Muscle of leg (tissue), 11 donors: ENCODE data around the gene MAL. TPM values are rescaled to one million over a fixed set of nuclear protein-coding genes. Genes with fewer than 3 reads are reported as not detected.

Experiments
- DNase-seq: peaks from one replicate; pipeline ENCODE4 v3.0.0; 2013
- H3K27ac ChIP-seq: one replicate; pipeline ENCODE4 v1.5.1; 2013; ENCODE audit warnings: mild to moderate bottlenecking, low read length, control low read depth
- H3K27me3 ChIP-seq: one replicate; pipeline ENCODE4 v1.6.1; 2013; ENCODE audit warnings: low read length; ENCODE audit not compliant: control insufficient read depth, insufficient read depth
- H3K36me3 ChIP-seq: one replicate; pipeline ENCODE4 v1.6.1; 2013; ENCODE audit warnings: low read length; ENCODE audit not compliant: control insufficient read depth, insufficient read depth
- H3K4me1 ChIP-seq: one replicate; pipeline ENCODE4 v1.6.1; 2013; ENCODE audit warnings: low read length; ENCODE audit not compliant: control insufficient read depth, insufficient read depth
- H3K4me3 ChIP-seq: one replicate; pipeline ENCODE4 v1.5.1; 2013; ENCODE audit warnings: low read length, control low read depth
- H3K9me3 ChIP-seq: replicated peaks from 2 replicates; pipeline ENCODE4 v1.6.1; 2013; ENCODE audit warnings: low read depth, low read length; ENCODE audit not compliant: control insufficient read depth
- WGBS: methylation state at CpG from one replicate; pipeline ENCODE4 v1.1.5; 2013; ENCODE audit warnings: missing lambda C conversion rate; ENCODE audit not compliant: insufficient coverage; 5-methylcytosine and 5-hydroxymethylcytosine counted together
- polyA plus RNA-seq, 8 donors: library from polyadenylated mRNA; unstranded; fragments of 120-200 nt; gene quantifications; one replicate each; pipeline versions ENCODE4 v1.2.1 to v1.2.3, GENCODE V29; 2013; ENCODE audit warnings: inconsistent platforms in 1 of 8, low replicate concordance in 1 of 8; ENCODE audit not compliant: insufficient read length in 8 of 8, insufficient read depth in 1 of 8
- total RNA-seq: library from RNA; stranded (reverse); fragments of 120-200 nt; gene quantifications from one replicate; pipeline ENCODE4 v1.2.4, GENCODE V29; 2013

Gene MAL
- total and polyA plus RNA-seq, 9 donors: 2.4 to 15.9 (median 3.2) TPM

- H3K4me1 ChIP-seq: peaks cover 39% of the 10 kb centered on the region
- no peaks in the 10 kb centered on the region for H3K9me3 ChIP-seq
- no peaks in the 10 kb centered on the region for H3K36me3 ChIP-seq
- peaks cover 74% of the 10 kb centered on the region for H3K27me3 ChIP-seq
- H3K27ac ChIP-seq: no peak overlapping the region
- 41% methylated on average over 11 of the region's 15 CpGs for WGBS
- DNase-seq: peak; percentile 58
- no peak overlapping the region for H3K4me3 ChIP-seq
These were observed 2.9 kb upstream of the MAL start for GRCh38 chr2:95022309-95023221.

- peaks cover 36% of the 10 kb centered on the region for H3K4me1 ChIP-seq
- no peak for DNase-seq
- WGBS: 46% methylated on average over 2 of the region's 2 CpGs
- H3K4me3 ChIP-seq: no peak overlapping the region
- no peaks in the 10 kb centered on the region for H3K36me3 ChIP-seq
- no peak overlapping the region for H3K27ac ChIP-seq
- H3K27me3 ChIP-seq: peaks cover 80% of the 10 kb centered on the region
- no peaks in the 10 kb centered on the region for H3K9me3 ChIP-seq
These were observed 2.3 kb upstream of the MAL start for GRCh38 chr2:95023222-95023597.

- 31% methylated on average over 5 of the region's 11 CpGs for WGBS
- Histone ChIP-seq H3K27me3 (peaks cover 85% of the 10 kb centered on the region), H3K27ac (no peak overlapping the region), H3K4me1 (peaks cover 33% of the 10 kb centered on the region), H3K36me3 (no peaks in the 10 kb centered on the region), H3K4me3 (no peak overlapping the region), H3K9me3 (no peaks in the 10 kb centered on the region)
- peak; percentile 33 for DNase-seq
These were observed 1.1 kb upstream of the MAL start for GRCh38 chr2:95024371-95024770.

GRCh38 chr2:95024960-95025405 lies 525 bp upstream of the MAL start:
- peaks cover 87% of the 10 kb centered on the region for H3K27me3 ChIP-seq
- peaks cover 28% of the 10 kb centered on the region for H3K4me1 ChIP-seq
- WGBS: 1% methylated on average over 28 of the region's 30 CpGs
- no peak overlapping the region for H3K4me3 ChIP-seq
- no peaks in the 10 kb centered on the region for H3K36me3 ChIP-seq
- no peak for DNase-seq
- no peak overlapping the region for H3K27ac ChIP-seq
- H3K9me3 ChIP-seq: no peaks in the 10 kb centered on the region

GRCh38 chr2:95026471-95027368 lies 1.2 kb downstream of the MAL start:
- no peak for DNase-seq
- Histone ChIP-seq H3K27ac (no peak overlapping the region), H3K4me3 (no peak overlapping the region), H3K9me3 (no peaks in the 10 kb centered on the region), H3K27me3 (peaks cover 90% of the 10 kb centered on the region), H3K36me3 (no peaks in the 10 kb centered on the region), H3K4me1 (peaks cover 28% of the 10 kb centered on the region)
- WGBS: 11% methylated on average over 32 of the region's 47 CpGs

- H3K4me3 ChIP-seq: no peak overlapping the region
- H3K9me3 ChIP-seq: no peaks in the 10 kb centered on the region
- no peaks in the 10 kb centered on the region for H3K36me3 ChIP-seq
- H3K27me3 ChIP-seq: peaks cover 90% of the 10 kb centered on the region
- whole genome bisulfite sequencing: 13% methylated on average over 3 of the region's 9 CpGs
- peaks cover 24% of the 10 kb centered on the region for H3K4me1 ChIP-seq
- H3K27ac ChIP-seq: no peak overlapping the region
- DNase-seq: no peak
These were observed 1.8 kb downstream of the MAL start for GRCh38 chr2:95027369-95027720.

- Histone ChIP-seq H3K27me3 (peaks cover 80% of the 10 kb centered on the region), H3K36me3 (no peaks in the 10 kb centered on the region), H3K27ac (no peak overlapping the region), H3K4me3 (no peak overlapping the region), H3K9me3 (no peaks in the 10 kb centered on the region), H3K4me1 (peaks cover 19% of the 10 kb centered on the region)
- no CpG with 5 or more reads among the region's 4 CpGs for WGBS
- no peak for DNase-seq
These were observed 4.4 kb downstream of the MAL start for GRCh38 chr2:95029898-95030341.

GRCh38 chr2:95030496-95030895 lies 5.0 kb downstream of the MAL start:
- Histone ChIP-seq H3K4me1 (peaks cover 15% of the 10 kb centered on the region), H3K9me3 (no peaks in the 10 kb centered on the region), H3K27ac (no peak overlapping the region), H3K36me3 (no peaks in the 10 kb centered on the region), H3K27me3 (peaks cover 75% of the 10 kb centered on the region), H3K4me3 (no peak overlapping the region)
- WGBS: 36% methylated on average over 2 of the region's 5 CpGs
- no peak for DNase-seq

GRCh38 chr2:95031076-95031725 lies 5.7 kb downstream of the MAL start:
- H3K9me3 ChIP-seq: no peaks in the 10 kb centered on the region
- H3K27me3 ChIP-seq: peaks cover 70% of the 10 kb centered on the region
- no peak overlapping the region for H3K27ac ChIP-seq
- H3K36me3 ChIP-seq: no peaks in the 10 kb centered on the region
- no peak for DNase-seq
- H3K4me1 ChIP-seq: peaks cover 8% of the 10 kb centered on the region
- 40% methylated on average over 1 of the region's 7 CpGs for WGBS
- no peak overlapping the region for H3K4me3 ChIP-seq

GRCh38 chr2:95031726-95032116 lies 6.2 kb downstream of the MAL start:
- Histone ChIP-seq H3K9me3 (no peaks in the 10 kb centered on the region), H3K27me3 (peaks cover 65% of the 10 kb centered on the region), H3K4me3 (no peak overlapping the region), H3K36me3 (no peaks in the 10 kb centered on the region), H3K27ac (no peak overlapping the region), H3K4me1 (peaks cover 3% of the 10 kb centered on the region)
- DNase-seq: no peak
- no CpG with 5 or more reads among the region's 1 CpG for WGBS
